ENCODE results near the gene MAGI2. TPM values are rescaled to one million over a fixed set of nuclear protein-coding genes. Genes with fewer than 3 reads are reported as not detected.

MAGI2 gene
- polyA plus RNA-seq, 3 donors from 2014 or later: not detected

- Mint-ChIP-seq H3K4me1 (no peaks in the 10 kb centered on the region), H3K27ac (no peak overlapping the region), H3K4me3 (no peak overlapping the region), H3K9me3 (peaks cover 6 to 30% (median 11%) of the 10 kb centered on the region in 6 donors), H3K36me3 (no peaks in the 10 kb centered on the region), H3K27me3 (ENCODE audit: low read depth in 3 of 3) (no peaks in the 10 kb centered on the region)
- no peak for DNase-seq
Observed at GRCh38 chr7:78709658-78710057, 743.8 kb downstream of the MAGI2 start.

GRCh38 chr7:78704504-78704903 is 749.0 kb downstream of the MAGI2 start:
- no peaks in the 10 kb centered on the region for H3K4me1 Mint-ChIP-seq
- no peak overlapping the region for H3K27ac Mint-ChIP-seq
- no peaks in the 10 kb centered on the region for H3K27me3 Mint-ChIP-seq (ENCODE audit: low read depth in 3 of 3)
- peaks cover 9 to 38% (median 17%) of the 10 kb centered on the region in 6 donors for H3K9me3 Mint-ChIP-seq
- no peaks in the 10 kb centered on the region for H3K36me3 Mint-ChIP-seq
- no peak for DNase-seq
- no peak overlapping the region for H3K4me3 Mint-ChIP-seq

- Mint-ChIP-seq H3K36me3 (no peaks in the 10 kb centered on the region), H3K27me3 (ENCODE audit: low read depth in 3 of 3) (no peaks in the 10 kb centered on the region), H3K27ac (no peak overlapping the region), H3K4me3 (no peak overlapping the region), H3K9me3 (peaks cover 5 to 41% (median 16%) of the 10 kb centered on the region in 6 donors), H3K4me1 (no peaks in the 10 kb centered on the region)
- DNase-seq: no peak
Observed at GRCh38 chr7:78703391-78703790, 750.1 kb downstream of the MAGI2 start.

- no peak overlapping the region for H3K27ac Mint-ChIP-seq
- H3K36me3 Mint-ChIP-seq: no peaks in the 10 kb centered on the region
- H3K4me1 Mint-ChIP-seq: no peaks in the 10 kb centered on the region
- no peaks in the 10 kb centered on the region for H3K27me3 Mint-ChIP-seq (ENCODE audit: low read depth in 3 of 3)
- peaks cover 5 to 44% (median 17%) of the 10 kb centered on the region in 6 donors for H3K9me3 Mint-ChIP-seq
- no peak for DNase-seq
- H3K4me3 Mint-ChIP-seq: no peak overlapping the region
Observed at GRCh38 chr7:78702770-78703169, 750.7 kb downstream of the MAGI2 start.

GRCh38 chr7:78695826-78696225 is 757.6 kb downstream of the MAGI2 start:
- DNase-seq: no peak
- H3K27ac Mint-ChIP-seq: no peak overlapping the region
- H3K4me1 Mint-ChIP-seq: no peaks in the 10 kb centered on the region
- no peak overlapping the region for H3K4me3 Mint-ChIP-seq
- H3K27me3 Mint-ChIP-seq (ENCODE audit: low read depth in 3 of 3): peaks cover 0 to 1% (median 0%) of the 10 kb centered on the region in 3 donors
- H3K9me3 Mint-ChIP-seq: peaks cover 5 to 28% (median 9%) of the 10 kb centered on the region in 6 donors
- H3K36me3 Mint-ChIP-seq: no peaks in the 10 kb centered on the region

- Mint-ChIP-seq H3K27me3 (ENCODE audit: low read depth in 3 of 3) (peaks cover 0 to 3% (median 1%) of the 10 kb centered on the region in 3 donors), H3K9me3 (peaks cover 8 to 32% (median 12%) of the 10 kb centered on the region in 6 donors), H3K27ac (no peak overlapping the region), H3K4me1 (no peaks in the 10 kb centered on the region), H3K36me3 (no peaks in the 10 kb centered on the region), H3K4me3 (no peak overlapping the region)
- DNase-seq: no peak
Observed at GRCh38 chr7:78691584-78691983, 761.9 kb downstream of the MAGI2 start.

- Mint-ChIP-seq H3K4me3 (no peak overlapping the region), H3K9me3 (peaks cover 7 to 34% (median 19%) of the 10 kb centered on the region in 6 donors), H3K27ac (no peak overlapping the region), H3K36me3 (no peaks in the 10 kb centered on the region), H3K27me3 (ENCODE audit: low read depth in 3 of 3) (peaks cover 0 to 3% (median 1%) of the 10 kb centered on the region in 3 donors), H3K4me1 (no peaks in the 10 kb centered on the region)
- DNase-seq: no peak
Observed at GRCh38 chr7:78690174-78690573, 763.3 kb downstream of the MAGI2 start.

GRCh38 chr7:78688376-78688775 is 765.1 kb downstream of the MAGI2 start:
- no peaks in the 10 kb centered on the region for H3K36me3 Mint-ChIP-seq
- H3K9me3 Mint-ChIP-seq: peaks cover 6 to 32% (median 16%) of the 10 kb centered on the region in 6 donors
- no peak for DNase-seq
- H3K4me3 Mint-ChIP-seq: no peak overlapping the region
- H3K27me3 Mint-ChIP-seq (ENCODE audit: low read depth in 3 of 3): peaks cover 0 to 3% (median 1%) of the 10 kb centered on the region in 3 donors
- H3K4me1 Mint-ChIP-seq: no peaks in the 10 kb centered on the region
- H3K27ac Mint-ChIP-seq: no peak overlapping the region

- H3K27me3 Mint-ChIP-seq (ENCODE audit: low read depth in 3 of 3): peaks cover 0 to 4% (median under 1%) of the 10 kb centered on the region in 3 donors
- DNase-seq: no peak
- no peak overlapping the region for H3K27ac Mint-ChIP-seq
- no peak overlapping the region for H3K4me3 Mint-ChIP-seq
- no peaks in the 10 kb centered on the region for H3K36me3 Mint-ChIP-seq
- no peaks in the 10 kb centered on the region for H3K4me1 Mint-ChIP-seq
- peaks cover 6 to 34% (median 17%) of the 10 kb centered on the region in 6 donors for H3K9me3 Mint-ChIP-seq
Observed at GRCh38 chr7:78686189-78686588, 767.3 kb downstream of the MAGI2 start.

- Mint-ChIP-seq H3K4me1 (no peaks in the 10 kb centered on the region), H3K9me3 (peaks cover 4 to 39% (median 14%) of the 10 kb centered on the region in 6 donors), H3K36me3 (no peaks in the 10 kb centered on the region), H3K27me3 (ENCODE audit: low read depth in 3 of 3) (peaks cover 0 to 4% (median 0%) of the 10 kb centered on the region in 3 donors), H3K27ac (no peak overlapping the region), H3K4me3 (no peak overlapping the region)
- DNase-seq: no peak
Observed at GRCh38 chr7:78684201-78684600, 769.3 kb downstream of the MAGI2 start.

GRCh38 chr7:78683566-78683965 is 769.9 kb downstream of the MAGI2 start:
- Mint-ChIP-seq H3K27me3 (ENCODE audit: low read depth in 3 of 3) (peaks cover 0 to 4% (median 0%) of the 10 kb centered on the region in 3 donors), H3K9me3 (peaks cover 4 to 44% (median 14%) of the 10 kb centered on the region in 6 donors), H3K4me3 (no peak overlapping the region), H3K27ac (no peak overlapping the region), H3K4me1 (no peaks in the 10 kb centered on the region), H3K36me3 (no peaks in the 10 kb centered on the region)
- no peak for DNase-seq

- H3K27ac Mint-ChIP-seq: no peak overlapping the region
- no peak overlapping the region for H3K4me3 Mint-ChIP-seq
- H3K9me3 Mint-ChIP-seq: peaks cover 3 to 18% (median 8%) of the 10 kb centered on the region in 6 donors
- peaks cover 0 to 3% (median 0%) of the 10 kb centered on the region in 3 donors for H3K36me3 Mint-ChIP-seq
- no peaks in the 10 kb centered on the region for H3K4me1 Mint-ChIP-seq
- H3K27me3 Mint-ChIP-seq (ENCODE audit: low read depth in 3 of 3): peaks cover 0 to 3% (median 0%) of the 10 kb centered on the region in 3 donors
- no peak for DNase-seq
Observed at GRCh38 chr7:78679112-78679876, 774.2 kb downstream of the MAGI2 start.

- Mint-ChIP-seq H3K36me3 (peaks cover 0 to 3% (median 0%) of the 10 kb centered on the region in 3 donors), H3K9me3 (peaks cover 3 to 26% (median 8%) of the 10 kb centered on the region in 6 donors), H3K4me3 (no peak overlapping the region), H3K27ac (no peak overlapping the region), H3K4me1 (no peaks in the 10 kb centered on the region), H3K27me3 (ENCODE audit: low read depth in 3 of 3) (peaks cover 0 to 3% (median 0%) of the 10 kb centered on the region in 3 donors)
- DNase-seq: no peak
Observed at GRCh38 chr7:78677391-78677790, 776.1 kb downstream of the MAGI2 start.

- no peak overlapping the region for H3K4me3 Mint-ChIP-seq
- peaks cover 2 to 32% (median 8%) of the 10 kb centered on the region in 6 donors for H3K9me3 Mint-ChIP-seq
- H3K27ac Mint-ChIP-seq: no peak overlapping the region
- peaks cover 0 to 2% (median 0%) of the 10 kb centered on the region in 3 donors for H3K27me3 Mint-ChIP-seq (ENCODE audit: low read depth in 3 of 3)
- H3K36me3 Mint-ChIP-seq: peaks cover 0 to 3% (median 0%) of the 10 kb centered on the region in 3 donors
- no peak for DNase-seq
- no peaks in the 10 kb centered on the region for H3K4me1 Mint-ChIP-seq
Observed at GRCh38 chr7:78675511-78675910, 778.0 kb downstream of the MAGI2 start.

Measured in immature natural killer cell (primary cell).